Measurements from ENCODE around the gene GALNTL6.

Gene GALNTL6

DNA sequence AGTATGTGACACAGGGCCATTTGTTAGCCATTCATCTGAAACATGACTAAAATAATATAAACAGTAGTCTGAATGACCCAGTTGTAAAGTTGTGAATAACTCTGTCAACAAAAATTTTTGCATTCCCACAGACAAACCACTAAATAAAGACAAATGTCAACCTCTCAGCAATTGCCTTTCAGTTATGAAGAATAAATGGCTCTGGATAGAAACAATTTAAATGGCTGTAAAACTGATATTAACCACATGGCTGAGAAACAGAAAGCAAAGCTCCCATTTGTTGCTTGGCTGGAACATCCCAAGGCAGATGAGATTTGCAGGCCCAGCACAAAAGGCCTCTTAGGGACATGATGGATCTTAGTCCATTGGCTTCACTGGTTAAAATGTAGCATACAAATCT is 296.3 kb downstream of the GALNTL6 start:
- no peak for DNase-seq (ENCODE audit: low read depth in 2 of 2)

DNA sequence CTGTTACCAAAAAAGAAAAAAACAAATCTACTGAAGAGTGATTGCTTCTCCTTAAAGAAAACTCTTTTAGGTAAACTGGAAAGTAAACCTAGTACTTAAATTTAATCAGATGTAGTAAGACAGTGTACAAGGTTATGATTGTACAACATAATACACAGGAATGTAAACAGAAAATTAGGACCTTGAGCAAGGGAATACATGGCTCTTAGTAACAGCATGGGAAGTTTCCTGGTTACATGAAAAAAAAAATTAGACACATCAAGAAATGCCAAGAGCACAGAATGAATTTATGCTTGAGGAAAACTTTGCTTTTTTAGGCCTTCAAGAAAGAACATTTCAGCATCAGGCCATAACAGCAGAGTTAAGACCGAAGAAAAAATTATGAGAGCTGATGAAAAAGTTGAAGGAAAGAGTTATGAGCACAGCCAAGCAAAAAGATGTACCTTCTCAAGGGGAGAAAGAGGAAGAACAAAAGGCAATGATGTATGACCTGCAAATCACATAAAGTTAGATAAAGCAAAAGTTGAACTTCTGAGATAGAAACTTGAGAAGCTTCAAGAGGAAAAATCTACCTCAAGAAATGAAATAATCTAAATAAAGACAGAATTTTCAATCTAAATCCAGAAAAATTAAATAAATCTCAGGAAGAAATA is 311.6 kb downstream of the GALNTL6 start:
- no peak for DNase-seq (ENCODE audit: low read depth in 2 of 2)

- no peak for DNase-seq (ENCODE audit: low read depth in 2 of 2)
These were observed 312.2 kb downstream of the GALNTL6 start for GRCh38 chr4:172125443-172125842.

GRCh38 chr4:172127168-172127567 is 314.0 kb downstream of the GALNTL6 start:
- no peak for DNase-seq (ENCODE audit: low read depth in 2 of 2)

DNA sequence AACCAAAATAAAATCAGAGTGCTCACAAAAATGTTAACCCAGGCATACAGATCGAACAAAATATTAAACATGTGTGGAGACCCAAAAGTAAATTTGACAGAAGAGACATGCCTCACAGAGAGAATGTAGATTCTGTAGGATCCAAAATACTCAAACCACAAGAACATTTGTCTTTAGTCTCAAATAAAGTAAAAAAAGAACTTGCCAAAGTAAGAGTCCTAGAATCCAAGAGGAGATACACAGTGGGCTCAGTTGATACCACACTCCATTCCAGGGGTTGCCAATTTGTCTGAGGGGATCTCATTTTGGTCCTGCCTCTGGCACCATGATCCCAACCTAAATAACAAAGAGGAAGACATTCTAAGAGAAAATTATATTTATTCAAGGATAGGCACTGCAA is 316.4 kb downstream of the GALNTL6 start:
- no peak for DNase-seq (ENCODE audit: low read depth in 2 of 2)

GRCh38 chr4:172134521-172134920 is 321.3 kb downstream of the GALNTL6 start:
- DNase-seq (ENCODE audit: low read depth in 2 of 2): no peak

- DNase-seq (ENCODE audit: low read depth in 2 of 2): no peak
These were observed 327.8 kb downstream of the GALNTL6 start for GRCh38 chr4:172141025-172141424.

DNA sequence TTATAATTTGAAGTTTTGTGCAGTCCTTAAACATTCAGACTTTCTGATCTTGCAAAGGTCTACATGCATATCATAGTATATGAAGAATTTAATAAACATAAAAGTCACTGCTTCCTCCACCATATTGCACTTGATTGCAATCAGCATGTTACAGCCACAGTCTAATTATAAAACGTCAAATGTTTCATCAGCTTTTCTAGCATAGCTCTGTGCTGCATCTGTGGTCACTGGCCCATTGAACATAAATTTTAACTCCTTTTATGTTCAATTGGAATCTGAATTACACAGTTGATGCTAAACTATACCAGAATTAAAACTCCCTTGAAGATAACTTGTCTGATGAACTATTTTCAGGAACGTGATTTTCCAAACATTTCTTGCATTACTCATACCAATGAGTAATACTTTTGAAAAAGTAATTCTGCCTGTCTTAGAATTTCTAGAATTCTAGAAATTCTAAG is 329.1 kb downstream of the GALNTL6 start:
- DNase-seq (ENCODE audit: low read depth in 2 of 2): no peak

DNA sequence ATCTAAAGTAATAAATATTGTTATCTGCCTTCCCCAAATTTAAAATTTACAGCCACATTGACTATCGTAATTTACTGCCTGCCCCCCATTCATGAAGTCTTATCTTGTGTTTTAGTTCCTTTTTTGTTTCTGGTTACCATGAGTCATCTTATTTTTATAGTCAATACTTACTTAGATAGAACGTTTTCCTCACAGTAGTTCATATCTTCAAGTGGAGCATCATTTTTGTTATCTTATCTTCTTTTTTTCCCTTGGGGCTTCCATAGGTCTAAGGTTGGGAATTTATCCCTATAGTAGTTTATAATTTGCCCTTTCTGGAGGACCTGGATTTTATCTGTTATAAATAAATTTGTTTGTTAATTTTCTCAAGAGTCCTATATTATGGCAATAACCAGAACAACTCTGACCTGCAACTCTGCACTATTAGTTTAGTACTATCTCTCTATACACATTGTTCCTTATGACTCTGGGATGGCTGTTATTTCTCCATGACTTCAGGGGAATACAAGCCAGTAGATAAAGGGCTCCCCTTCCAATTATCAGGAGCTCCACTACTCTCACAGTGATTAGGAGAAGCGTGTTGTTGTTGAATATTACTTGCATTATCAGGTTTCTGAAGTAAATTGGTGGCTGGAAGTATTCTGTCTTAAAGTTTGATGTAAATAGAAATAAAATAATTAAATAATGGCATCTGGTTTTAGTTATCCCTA is 330.6 kb downstream of the GALNTL6 start:
- DNase-seq (ENCODE audit: low read depth in 2 of 2): no peak

GRCh38 chr4:172147687-172148086 is 334.5 kb downstream of the GALNTL6 start:
- no peak for DNase-seq (ENCODE audit: low read depth in 2 of 2)

GRCh38 chr4:172149329-172149728 is 336.1 kb downstream of the GALNTL6 start:
- DNase-seq (ENCODE audit: low read depth in 2 of 2): no peak

GRCh38 chr4:172152284-172152683 is 339.1 kb downstream of the GALNTL6 start:
- DNase-seq (ENCODE audit: low read depth in 2 of 2): no peak

DNA sequence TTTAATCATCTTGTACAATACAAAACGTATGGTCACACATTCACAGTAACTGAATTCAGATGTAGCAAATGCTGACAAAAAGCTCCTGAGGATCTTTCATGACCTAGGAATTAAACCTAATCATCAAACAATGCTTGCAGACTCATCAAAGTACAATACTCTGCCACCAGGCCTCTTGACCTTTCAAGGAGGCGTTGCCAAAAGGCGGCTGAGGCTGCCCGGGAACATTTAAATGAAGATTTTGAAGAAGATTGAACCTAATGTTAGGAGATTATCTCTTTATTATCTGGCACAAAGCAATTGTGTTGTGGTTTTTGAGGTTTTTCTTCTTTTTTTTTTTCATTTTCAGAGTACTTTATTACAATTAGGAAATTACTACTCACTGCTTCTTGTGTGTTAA is 340.5 kb downstream of the GALNTL6 start:
- no peak for DNase-seq (ENCODE audit: low read depth in 2 of 2)

GRCh38 chr4:172155838-172156345 is 342.7 kb downstream of the GALNTL6 start:
- DNase-seq (ENCODE audit: low read depth in 2 of 2): no peak

- DNase-seq (ENCODE audit: low read depth in 2 of 2): no peak
These were observed 344.7 kb downstream of the GALNTL6 start for GRCh38 chr4:172157946-172158345.

DNA sequence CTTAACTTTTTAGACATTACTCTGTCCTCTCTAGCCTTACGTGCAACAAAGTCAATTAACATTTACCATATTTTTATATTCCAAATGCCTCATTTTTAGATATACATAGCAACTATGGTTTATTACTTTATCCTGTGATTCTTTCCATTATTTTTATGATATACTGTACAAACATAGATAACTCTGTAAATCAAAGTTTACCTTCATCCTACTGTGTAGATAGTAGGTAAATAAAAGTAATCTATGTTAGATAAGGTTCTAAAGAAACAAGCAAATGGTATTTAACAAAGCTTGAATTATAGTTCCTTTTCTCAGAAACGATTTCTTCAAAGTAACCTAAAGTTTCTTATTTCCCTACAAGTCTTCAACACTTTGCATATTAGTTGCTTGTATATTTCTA is 350.0 kb downstream of the GALNTL6 start:
- DNase-seq (ENCODE audit: low read depth in 2 of 2): no peak

DNA sequence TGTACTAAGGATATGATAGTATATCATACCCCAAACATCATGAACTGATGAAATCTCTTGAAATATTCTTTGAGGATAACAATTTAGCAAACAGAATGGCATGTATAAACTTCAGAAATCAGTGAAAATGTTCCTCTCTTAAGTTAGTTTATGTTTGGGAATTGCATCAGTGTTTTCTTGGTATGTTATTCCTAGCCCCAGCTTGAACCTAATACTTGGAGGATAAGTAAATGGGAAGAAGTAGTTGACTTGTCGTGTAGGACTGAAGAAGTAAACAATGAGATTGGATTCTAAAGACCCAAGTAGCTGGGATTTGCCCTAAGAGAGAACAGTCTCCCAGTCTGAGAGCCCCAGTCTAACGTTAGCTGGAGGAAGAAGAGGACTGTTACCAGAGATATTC is 355.7 kb downstream of the GALNTL6 start:
- no peak for DNase-seq (ENCODE audit: low read depth in 2 of 2)

- DNase-seq (ENCODE audit: low read depth in 2 of 2): no peak
These were observed 356.7 kb downstream of the GALNTL6 start for GRCh38 chr4:172169871-172170270.

- DNase-seq (ENCODE audit: low read depth in 2 of 2): no peak
These were observed 360.0 kb downstream of the GALNTL6 start for GRCh38 chr4:172173206-172173605.

- DNase-seq (ENCODE audit: low read depth in 2 of 2): no peak
These were observed 364.2 kb downstream of the GALNTL6 start for GRCh38 chr4:172177382-172177781.

DNA sequence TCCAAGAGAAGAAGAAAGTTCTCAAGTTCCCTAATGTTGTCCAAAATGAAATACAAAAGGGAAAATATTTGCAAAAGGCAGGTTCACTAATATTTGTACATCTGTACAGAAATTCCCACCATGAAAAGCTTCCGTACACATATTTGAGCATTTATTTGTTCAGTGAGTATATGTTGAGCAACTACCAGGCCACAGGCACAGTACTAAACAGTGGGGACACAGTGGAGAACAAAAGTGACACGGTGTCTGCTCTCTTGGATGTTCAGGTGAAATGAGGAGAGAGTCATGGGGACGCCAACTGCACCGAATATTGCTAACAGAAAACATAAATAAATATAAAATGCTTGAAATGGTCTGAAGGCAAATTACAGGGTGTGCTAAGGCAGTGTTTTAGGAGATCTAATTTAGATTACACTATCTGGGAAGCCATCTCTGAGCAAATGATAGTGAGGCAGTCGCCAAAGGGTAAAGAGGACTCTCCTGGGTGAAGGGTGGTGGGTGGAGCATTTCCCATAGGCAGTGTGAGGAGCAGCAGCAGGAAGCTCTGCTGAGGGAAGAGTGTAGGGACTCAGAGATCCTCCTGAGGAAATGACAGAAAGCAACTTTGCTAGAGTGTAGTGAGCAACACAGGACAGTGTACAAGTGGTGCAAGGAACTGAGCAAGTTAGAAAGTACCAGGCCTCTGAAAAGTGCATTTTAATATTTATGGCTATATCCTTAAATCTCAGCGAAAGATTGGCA is 375.2 kb downstream of the GALNTL6 start:
- no peak for DNase-seq (ENCODE audit: low read depth in 2 of 2)

DNA sequence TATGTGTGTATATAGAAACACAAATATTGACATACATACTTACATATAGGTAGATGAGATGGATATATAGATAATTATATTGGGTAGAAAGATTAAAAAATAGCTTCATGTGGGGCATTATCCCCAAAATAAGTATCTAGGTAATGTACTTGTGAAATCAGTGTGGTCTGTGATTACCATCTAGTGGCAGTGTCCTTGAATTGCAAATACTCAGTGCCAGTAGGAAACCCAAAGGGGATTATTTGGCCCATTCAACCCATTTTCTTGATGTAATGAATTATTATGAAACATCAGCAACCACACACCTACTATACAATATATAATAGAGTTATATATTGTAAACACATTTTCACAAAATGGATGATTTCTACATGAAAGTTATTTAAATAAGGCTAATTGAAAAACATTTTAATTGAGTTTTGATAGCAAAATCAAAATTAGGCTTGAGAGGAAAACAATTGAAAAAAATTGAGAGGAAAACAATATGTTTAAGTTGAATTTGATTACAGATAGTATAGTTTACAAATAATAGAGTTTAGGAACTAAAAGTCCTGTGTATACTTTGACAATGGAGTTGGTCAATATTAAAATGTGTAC is 389.4 kb downstream of the GALNTL6 start:
- DNase-seq (ENCODE audit: low read depth in 2 of 2): no peak

Measured in stimulated activated CD4-positive, alpha-beta T cell treated with anti-CD3 and anti-CD28 coated beads, Interleukin-12 subunit alpha, Interleukin-12 subunit beta, amount 100 ng/mL, for 24 hours (primary cell).